GDM1 (cell line): Measurements from ENCODE around the gene RPL7A.
"Not testable (repeated sequence)": the region's sequence is repeated elsewhere in the genome, so short reads cannot be mapped to it uniquely, and the experiment has no call there.

Source experiments
- DNase-seq: peaks from one replicate; lab custom pipeline; 2025; lab: John Stamatoyannopoulos, UW

The RPL7A gene

DNA sequence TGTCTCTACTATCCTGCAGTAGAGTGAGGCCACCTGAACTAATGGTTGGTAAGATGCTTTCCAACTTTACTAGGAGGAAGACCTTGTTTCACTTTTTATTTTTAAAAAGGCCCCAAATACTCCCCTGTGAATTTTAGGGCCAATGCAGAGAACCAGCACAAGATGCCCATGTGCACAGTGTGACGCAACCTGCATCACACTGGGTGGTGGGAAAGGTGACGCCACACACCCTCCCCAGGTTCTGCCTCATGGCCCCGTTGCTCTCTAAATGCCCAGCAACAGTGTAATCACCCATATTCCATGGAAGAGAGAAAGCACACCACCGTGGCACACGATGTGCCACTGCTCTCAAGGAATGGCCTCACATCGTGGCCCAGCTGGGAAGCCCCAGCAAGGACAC is 21.4 kb downstream of the RPL7A start:
- DNase-seq = no peak

DNA sequence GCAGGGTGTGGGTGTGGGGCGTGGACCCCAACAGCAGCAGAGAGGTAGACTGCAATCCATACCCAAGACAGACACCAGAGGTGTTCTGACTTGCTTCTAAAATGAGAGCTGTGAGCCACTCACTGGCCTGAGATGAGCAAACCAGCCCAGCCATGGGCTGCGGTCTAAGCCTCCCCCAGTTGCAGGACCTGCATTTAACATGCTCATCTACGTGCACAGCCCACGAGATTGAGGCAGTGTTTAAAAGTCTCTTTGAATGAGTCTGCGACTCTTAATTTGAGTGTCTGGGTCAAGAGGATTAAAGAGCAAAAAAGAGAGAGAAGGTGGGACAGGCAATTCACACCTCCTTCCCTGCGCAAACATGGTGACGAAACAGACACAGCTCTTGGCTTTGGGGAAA is 21.9 kb downstream of the RPL7A start:
- no peak for DNase-seq

DNA sequence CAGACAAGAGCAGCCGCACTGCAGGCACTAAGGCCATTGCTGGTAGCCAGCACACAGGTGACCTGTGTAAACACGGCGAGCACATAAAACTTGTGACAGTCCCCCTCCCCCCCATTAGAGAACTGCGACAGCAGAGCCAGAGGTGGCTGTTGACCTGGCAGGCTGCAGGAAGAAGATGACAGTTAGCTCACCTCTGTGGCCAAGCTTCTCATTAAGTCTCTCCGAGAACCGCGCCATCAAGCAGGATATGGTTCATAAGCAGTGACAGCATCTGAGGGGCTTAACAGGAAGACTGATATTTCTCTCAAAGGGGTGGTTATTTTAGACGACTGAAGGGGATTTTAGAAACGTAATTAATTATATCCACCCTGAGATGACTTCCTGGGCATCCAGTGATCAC is 22.7 kb downstream of the RPL7A start:
- no peak for DNase-seq

DNA sequence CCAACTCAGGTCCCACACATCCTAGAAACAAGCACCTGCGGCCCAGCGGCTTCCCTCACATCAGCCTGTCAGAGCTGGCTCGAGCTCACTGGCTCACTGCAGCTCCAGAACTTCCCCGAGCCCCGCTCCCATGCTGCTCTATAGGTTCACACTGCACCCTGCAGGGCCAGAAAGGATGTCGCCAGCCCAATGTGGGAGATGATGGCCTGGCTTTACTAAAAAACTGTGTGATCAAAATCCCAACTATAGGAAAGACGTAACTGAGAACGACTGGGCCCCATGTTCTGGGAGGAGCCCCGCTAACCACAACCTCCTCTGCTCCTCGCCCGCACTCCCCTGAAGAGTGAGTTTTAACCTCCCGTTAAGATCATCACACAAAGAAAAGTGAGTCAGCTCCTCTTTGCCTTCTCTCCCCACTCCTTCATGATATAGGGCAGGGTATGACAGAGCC is 23.3 kb downstream of the RPL7A start:
- DNase-seq = no peak

DNA sequence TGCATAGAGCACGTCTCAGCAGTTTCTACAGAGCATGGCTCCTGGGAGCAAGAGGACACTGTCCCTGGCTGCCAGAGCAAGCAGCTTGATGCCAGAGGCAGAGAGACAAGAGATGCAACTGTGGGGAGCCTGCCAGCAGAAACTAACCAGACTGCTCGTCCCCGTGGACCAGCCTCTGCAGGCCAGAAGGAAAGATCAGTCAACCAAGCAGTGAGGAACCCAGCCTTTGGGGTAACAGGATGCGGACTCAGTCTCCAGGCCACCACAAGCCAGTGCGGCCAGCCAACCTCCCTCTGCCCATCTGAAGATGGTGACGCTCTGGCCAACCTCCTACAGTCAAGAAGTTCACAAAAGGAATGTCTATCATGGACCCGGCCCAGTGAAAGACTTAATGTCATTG is 24.1 kb downstream of the RPL7A start:
- DNase-seq = no peak

DNA sequence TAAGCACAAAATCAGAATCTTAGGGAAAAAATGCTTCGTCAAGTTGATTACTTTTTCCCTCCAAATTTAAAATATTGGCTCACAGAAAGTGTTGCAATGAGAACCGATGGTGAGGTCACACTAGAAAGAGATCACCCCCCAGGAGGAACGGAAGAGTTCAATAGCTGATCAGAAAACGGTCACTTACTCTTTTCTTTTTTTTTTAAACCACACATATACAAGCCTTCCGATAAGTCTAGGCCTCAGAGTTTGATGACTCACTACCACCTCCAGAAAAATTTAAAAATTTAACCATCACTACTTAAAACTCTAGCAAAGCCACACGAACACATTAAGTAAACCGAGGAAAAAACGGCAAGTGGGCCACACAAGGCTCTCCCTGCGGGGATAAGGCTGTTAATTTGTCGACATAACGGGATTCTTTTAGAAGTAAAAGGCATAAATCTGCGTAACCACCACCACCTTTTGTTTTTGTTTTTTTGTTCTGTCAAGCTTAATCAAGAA is 26.6 kb downstream of the RPL7A start:
- DNase-seq = no peak

DNA sequence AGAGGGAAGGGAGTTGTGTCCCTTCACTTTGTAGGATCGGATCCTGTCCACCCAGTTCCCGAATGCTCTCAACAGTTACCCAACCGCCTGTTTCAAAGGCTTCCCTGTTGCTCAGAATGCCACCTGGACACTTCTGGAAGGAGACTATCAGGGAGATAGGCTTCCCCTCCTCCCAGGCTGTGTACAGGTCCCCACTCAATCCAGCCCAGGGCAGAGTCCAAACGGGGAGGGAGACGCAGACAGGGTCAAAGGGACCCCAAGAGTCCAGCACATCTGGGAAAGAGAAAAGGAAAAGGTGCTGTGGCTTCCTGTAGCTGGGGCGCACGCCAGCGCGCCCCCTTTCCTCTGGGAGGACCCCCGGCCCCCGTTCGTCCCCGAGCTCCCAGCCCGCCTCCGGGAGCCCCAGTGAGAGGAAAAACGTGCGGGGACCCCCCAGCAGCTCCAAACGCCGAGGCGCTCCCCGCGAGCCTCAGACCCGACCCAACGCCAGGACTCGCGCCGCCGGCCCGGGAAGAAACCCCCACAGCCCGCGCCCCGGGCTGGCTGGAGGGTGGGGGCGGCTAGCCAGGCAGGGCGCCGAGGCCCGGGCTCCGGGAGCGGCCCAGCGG is 27.2 kb downstream of the RPL7A start:
- no peak for DNase-seq

DNA sequence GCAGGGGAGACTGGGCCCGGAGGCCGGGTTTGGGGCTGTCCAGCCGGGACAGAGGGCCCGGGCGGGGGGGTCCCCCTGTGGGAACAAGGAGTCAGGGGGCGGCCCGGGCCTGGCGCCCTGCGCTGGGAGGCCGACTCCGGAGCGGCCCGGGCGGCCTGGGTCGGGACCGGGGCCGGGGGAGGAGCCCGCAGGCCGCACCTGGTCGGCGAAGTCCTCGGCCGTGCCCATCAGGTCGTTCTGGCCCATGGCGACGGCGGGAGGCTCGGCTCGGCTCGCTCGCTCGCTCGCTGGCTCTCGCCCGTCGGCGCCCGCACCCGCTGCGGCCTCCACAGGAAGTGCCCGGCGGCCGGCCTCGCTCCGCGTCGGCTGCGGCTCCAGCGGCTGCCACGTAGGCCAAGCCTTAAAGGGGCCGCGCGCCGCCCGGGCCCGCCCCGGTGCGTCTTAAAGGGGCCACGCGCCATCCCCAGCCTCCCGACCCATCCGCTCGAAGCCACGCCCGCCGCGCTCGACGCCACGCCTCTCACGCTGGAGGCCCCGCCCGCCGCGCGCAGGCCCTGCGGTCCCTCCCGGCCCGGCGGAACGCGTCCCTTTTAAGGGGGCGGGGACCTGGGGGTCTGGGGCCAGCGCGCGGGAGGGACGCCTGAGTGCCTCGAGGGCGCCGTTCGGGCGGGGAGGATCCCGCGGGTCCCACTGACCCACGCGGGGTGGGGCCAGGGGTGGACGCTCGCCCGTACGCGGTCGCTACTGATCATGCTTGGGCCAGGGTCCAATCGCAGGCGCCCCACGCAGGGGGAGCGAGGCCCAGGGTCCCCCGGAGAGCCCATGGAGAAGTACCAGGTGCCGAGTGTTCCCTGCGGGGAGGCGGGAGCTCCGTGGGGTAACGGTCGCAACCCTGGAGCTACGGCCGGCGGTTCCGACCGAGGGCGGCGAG is 28.0 kb downstream of the RPL7A start, which contains the start of the genes STKLD1 and SURF4:
Gene STKLD1 (plus strand): TSS at position 643 of the 931 bp plus-strand sequence. CDS start 108 bp downstream, at position 751.
Gene SURF4 (minus strand): TSS at position 337 of the 931 bp plus-strand sequence. CDS start 91 bp downstream, at position 246.
- peak; percentile 96 for DNase-seq

DNA sequence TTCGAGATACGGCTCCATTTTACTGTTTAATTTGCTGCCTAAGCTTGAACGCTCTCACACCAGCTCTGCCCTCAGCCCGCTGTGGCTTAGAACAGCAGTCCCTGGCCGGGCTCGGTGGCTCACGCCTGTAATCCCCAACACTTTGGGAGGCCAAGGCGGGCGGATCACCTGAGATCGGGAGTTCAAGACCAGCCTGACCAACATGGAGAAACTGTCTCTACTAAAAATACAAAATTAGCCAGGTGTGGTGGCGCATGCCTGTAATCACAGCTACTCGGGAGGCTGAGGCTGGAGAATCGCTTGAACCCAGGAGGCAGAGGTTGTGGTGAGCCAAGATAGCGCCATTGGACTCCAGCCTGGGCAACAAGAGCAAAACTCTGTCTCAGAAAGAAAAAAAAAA is 29.3 kb downstream of the RPL7A start:
- DNase-seq = not testable (repeated sequence)

DNA sequence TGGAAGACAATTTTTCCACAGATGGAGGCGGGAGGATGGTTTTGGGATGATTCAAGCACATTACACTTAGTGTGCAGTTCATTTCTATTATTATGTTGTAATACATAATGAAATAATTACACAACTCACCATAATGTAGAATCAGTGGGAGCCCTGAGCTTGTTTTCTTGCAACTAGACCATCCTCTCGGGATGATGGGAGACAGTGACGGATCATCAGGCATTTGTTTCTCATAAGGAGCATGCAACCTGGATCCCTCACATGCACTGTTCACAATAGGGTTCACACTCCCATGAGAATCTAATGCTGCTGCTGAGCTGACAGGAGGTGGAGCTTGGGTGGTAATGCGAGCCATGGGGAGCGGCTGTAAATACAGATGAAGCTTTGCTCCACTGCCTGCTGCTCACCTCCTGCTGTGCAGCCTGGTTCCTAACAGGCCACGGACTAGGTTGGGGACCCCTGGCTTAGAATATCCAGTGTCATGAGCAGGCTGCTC is 29.8 kb downstream of the RPL7A start:
- DNase-seq = no peak

DNA sequence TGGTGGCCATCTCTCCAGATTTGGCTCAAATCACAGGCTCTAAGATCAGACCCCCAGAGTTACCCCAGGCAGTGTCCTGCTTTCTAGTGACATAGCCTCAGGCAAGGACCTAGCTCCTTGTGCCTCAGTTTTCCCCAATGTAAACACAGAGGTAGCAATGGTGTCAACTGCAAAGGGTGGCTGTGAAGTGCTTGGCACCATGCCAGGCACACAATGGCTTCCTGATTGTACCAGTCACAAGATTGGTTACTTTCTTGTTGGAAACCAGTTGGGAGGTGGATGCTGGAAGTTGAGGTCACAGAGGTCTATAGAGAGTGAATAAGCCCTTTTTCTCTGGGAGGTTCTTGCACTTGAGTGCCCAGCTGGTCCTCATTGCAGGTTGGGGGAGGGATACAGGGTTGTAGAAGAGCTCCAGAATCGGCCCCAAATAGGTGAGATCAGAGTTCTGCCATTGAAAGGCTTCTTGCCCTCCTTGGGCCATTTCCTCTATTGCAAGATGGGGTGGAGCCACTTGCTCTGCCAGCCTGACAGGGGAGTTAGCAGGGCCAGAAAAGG is 30.5 kb downstream of the RPL7A start:
- DNase-seq = no peak

DNA sequence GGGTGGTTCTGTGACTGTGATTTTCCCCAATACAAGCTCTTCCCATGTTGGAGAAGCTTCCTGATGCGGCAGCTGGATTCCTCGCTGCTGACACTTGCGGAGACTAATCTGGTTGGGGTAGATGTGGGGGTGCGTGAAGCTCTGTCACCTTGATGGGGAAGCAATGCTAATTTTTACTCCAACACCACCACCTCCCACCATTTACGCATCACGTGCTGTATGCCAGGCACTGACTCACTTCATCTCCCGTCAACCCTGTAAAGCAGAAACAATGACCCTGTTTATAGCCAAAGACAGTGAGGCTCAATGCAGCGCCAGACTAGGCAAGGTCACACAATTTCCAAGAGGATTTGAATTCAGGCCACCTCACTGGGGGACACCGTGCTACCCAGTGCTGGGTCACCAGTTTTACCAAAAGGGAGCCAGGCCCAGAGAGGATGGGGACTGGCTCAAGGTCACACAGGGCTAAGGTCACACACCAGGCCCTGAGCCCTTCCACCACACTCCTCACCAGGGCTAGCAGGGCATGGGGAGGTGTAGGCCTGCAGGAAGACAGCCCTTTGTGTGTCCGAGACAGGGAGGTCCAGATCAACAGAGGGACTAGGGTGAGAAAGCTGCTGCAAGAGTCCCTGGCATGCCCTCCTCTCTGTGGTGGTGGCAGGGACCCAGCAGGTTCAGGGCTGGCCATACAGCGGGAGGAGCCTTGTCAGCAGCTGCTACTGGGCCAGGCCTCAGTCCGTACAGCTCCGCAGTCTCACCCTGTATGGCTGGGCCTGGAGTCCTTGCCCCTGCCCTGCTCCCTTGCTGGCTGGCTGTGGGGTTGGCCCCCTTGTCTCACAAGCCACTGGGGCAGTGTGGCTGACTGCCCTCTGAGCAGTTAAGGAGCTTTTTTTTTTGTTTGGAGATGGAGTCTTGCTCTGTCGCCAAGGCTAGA is 31.4 kb downstream of the RPL7A start:
- DNase-seq = no peak

DNA sequence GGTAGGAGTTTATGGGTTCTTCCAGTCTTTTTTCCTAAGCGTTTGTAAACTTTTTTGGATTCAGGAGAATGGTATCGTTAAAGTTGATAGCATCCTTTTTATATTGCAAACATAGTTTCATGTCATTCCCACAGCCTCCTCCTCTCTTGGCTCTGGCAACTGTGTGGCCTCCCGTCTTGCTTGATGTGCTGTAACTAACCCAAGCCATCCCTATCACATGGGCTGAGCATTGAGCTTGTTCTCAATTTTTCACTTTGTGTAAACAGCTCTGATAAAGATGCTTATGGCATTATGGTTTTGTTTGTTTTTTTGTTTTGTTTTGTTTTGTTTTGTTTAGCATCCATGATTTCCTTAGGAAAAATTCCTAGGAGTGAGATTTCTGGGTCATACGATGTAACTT is 32.7 kb downstream of the RPL7A start:
- no peak for DNase-seq

DNA sequence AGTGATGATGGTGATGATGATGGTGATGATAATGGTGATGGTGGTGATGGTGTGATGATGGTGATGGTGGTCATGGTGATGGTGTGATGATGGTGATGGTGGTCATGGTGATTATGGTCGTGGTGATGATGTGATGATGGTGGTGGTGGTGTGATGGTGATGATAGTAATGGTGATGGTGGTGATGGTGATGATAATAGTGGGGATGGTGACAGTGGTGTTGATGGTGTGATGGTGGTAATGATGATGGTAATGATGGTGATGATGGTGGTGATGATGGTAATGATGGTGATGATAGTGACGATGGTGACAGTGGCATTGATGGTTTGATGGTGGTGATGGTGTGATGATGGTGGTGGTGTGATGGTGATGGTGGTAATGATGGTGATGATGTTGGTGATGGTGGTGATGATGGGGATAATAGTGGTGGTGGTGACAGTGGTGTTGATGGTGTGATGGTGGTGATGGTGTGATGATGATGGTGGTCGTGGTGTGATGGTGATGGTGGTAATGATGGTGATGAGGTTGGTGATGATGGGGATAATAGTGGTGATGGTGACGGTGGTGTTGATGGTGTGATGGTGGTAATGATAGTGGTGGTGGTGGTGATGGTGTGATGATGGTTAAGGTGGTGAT is 34.6 kb downstream of the RPL7A start:
- DNase-seq = no peak

DNA sequence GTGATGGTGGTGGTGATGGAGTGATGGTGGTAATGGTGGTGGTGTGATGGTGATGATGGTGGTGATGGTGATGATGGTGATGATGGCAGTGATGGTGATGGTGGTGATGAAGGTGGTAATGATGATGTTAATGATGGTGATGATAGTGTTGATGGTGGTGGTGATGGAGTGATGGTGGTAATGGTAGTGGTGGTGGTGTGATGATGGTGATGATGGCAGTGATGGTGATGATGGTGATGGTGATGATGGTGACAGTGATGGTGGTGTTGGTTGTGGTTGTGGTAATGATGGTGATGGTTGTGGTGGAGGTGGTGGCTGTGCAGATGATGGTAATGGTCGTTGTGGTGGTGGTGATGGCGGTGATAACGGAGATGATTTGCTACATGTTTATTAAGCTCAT is 35.4 kb downstream of the RPL7A start:
- DNase-seq = no peak

DNA sequence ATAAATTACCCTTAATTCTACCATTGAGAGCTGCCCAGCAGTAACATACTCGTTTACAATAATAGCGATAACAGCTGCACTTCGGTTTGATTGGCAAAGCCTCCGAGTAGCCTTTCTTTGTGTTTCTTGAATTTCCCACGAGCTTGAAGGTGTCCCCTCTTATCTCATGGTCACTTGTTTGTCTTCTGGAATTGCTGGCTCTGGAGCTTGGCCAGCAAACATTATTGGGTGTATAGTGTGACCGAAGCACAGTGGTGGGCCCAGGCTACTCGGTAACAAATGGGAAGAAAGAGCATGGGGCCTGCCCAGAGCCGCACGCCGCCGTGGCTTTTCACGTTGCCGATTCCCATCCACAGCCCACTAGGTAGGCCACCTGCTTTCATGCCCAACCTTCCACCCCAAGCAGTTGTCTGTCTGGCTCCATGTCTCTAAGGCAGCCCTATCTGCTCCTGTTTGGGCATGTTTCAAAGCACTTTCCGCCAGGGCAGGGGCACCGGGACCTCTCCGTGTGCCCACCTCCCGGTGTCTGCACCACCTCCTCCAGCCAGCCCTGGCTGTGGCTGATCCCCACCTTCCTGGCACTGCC is 36.8 kb downstream of the RPL7A start:
- no peak for DNase-seq

DNA sequence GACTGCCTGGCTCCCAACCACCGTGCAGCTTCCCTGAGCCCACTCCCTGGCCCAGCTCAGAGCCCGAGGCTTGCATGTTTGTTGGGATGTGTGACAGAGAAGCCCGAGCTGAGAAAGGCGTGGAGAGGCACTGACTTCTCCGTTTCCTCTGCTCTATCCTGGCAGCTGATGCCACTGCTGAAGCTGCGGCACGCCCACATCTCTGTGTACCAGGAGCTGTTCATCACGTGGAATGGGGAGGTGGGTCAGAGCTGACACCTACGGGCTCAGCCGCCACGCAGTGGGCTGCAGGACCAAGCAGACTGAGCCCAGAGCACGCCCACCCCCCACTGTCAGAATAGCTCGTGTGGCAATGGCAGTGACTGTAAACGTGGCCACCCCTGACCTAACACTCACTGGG is 37.4 kb downstream of the RPL7A start:
- no peak for DNase-seq

DNA sequence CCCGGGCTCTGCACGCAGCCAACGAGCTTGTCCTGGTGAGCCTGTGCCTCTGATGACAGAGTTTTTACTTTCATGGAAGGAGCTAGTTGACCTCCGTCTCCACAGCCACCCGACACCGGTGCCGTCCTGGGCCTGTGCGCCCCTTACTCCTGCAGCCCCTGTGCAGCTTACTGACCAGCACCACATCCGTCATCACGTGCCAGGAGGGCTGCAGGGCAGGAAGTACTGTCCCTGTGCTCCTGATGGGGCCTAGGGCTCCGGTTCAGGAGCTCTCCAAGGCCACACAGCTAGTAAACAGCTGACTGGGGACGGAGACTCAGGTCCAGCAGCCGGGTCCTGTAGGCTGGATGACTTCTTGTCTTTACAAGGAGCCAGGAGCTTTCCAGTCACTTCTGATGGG is 38.3 kb downstream of the RPL7A start:
- no peak for DNase-seq

DNA sequence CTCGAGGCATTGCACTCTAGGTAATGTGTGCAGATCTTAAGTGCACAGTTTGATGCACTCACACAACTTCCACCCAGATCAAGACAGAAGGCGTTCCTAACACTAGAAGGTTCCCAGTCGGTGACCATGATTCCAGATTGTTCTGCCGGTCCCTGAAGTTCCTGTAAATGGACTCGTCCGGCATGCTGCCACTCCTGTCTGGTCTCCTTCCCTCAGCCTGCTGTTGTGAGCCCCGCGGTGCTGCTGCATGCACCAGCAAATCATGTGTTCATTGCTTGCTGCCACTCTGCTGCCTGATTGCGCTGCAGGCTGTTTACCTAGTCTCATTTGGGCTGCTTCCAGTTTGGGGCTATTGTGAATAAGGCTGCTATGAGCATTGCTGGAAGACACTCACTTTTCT is 39.7 kb downstream of the RPL7A start:
- DNase-seq = no peak

DNA sequence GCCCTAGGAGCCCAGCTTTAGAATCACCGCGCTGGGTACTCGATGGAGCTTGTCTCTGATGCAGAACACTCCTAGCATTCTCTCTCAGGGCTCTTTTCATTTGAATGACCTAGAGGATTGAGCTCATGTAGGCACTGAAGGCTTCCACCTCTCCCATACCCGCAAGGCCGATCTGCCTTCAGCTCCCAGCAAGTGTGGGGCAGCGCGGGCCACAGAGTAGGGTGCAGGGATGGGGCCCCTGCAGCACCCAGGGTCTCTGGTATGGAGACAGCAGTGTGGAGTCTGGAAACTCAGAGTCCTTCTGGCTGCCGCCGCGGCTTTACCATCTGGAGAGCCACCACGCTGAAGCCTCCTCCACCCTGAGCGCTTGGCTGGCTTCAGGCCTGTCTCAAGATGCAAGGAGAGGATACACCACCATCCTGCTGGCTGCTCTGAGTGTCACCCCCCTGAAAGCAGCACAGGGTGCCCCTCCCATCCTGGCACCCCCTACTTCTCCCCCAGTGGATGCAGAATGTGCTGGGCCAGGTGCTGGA is 41.1 kb downstream of the RPL7A start:
- no peak for DNase-seq
